ENCODE measurements around the gene H2AZ2. TPM values are rescaled to one million over a fixed set of nuclear protein-coding genes. Genes with fewer than 3 reads are reported as not detected.
A peak's percentile ranks its signal among the peaks of the same experiment; 100 is the strongest.

H2AZ2 gene
- total RNA-seq (100 to 1,000 TPM in 3 of 5 donors, 10 to 100 TPM in 2; 32.4 to 194 (median 139) TPM), polyA plus RNA-seq (100 to 1,000 TPM in 1 of 3 donors, 10 to 100 TPM in 2; 85.7 to 111 (median 98.0) TPM)
- long read RNA-seq, donor 1, transcript H2AFV-202 (5 exons, 752 nt) = major isoform, 17 of 36 reads
- long read RNA-seq, donor 1, partial matches to known transcripts = 17 of 36 reads
- long read RNA-seq, donor 1, other reads (novel, unspliced or antisense) = 0 of 36 reads
- long read RNA-seq, donor 2, transcript H2AFV-202 (5 exons, 752 nt) = major isoform, 32 of 38 reads
- long read RNA-seq, donor 2, partial matches to known transcripts = 0 of 38 reads
- long read RNA-seq, donor 2, other reads (novel, unspliced or antisense) = 0 of 38 reads
- long read RNA-seq, donor 3, transcript H2AFV-202 (5 exons, 752 nt) = major isoform, 16 of 27 reads
- long read RNA-seq, donor 3, partial matches to known transcripts = 10 of 27 reads
- long read RNA-seq, donor 3, other reads (novel, unspliced or antisense) = 0 of 27 reads
- long read RNA-seq, donor 4, partial matches to known transcripts = 0 of 2 reads
- long read RNA-seq, donor 4, other reads (novel, unspliced or antisense) = 0 of 2 reads
- long read RNA-seq, donor 5, transcript H2AFV-202 (5 exons, 752 nt) = major isoform, 27 of 81 reads
- long read RNA-seq, donor 5, partial matches to known transcripts = 46 of 81 reads
- long read RNA-seq, donor 5, other reads (novel, unspliced or antisense) = 0 of 81 reads
- long read RNA-seq, donor 6, transcript H2AFV-204 (4 exons, 687 nt) = minor isoform, 5 of 134 reads
- long read RNA-seq, donor 6, transcript H2AFV-202 (5 exons, 752 nt) = major isoform, 93 of 134 reads
- long read RNA-seq, donor 6, partial matches to known transcripts = 25 of 134 reads
- long read RNA-seq, donor 6, other reads (novel, unspliced or antisense) = 0 of 134 reads
- long read RNA-seq, donor 7, transcript H2AFV-204 (4 exons, 687 nt) = minor isoform, 5 of 91 reads
- long read RNA-seq, donor 7, transcript H2AFV-202 (5 exons, 752 nt) = major isoform, 43 of 91 reads
- long read RNA-seq, donor 7, partial matches to known transcripts = 36 of 91 reads
- long read RNA-seq, donor 7, other reads (novel, unspliced or antisense) = 0 of 91 reads
- long read RNA-seq, donor 8, transcript H2AFV-202 (5 exons, 752 nt) = major isoform, 46 of 72 reads
- long read RNA-seq, donor 8, partial matches to known transcripts = 19 of 72 reads
- long read RNA-seq, donor 8, other reads (novel, unspliced or antisense) = 0 of 72 reads
- long read RNA-seq, donor 9, transcript H2AFV-202 (5 exons, 752 nt) = major isoform, 46 of 81 reads
- long read RNA-seq, donor 9, partial matches to known transcripts = 28 of 81 reads
- long read RNA-seq, donor 9, other reads (novel, unspliced or antisense) = 0 of 81 reads
- long read RNA-seq, donor 10, transcript H2AFV-202 (5 exons, 752 nt) = major isoform, 14 of 40 reads
- long read RNA-seq, donor 10, partial matches to known transcripts = 22 of 40 reads
- long read RNA-seq, donor 10, other reads (novel, unspliced or antisense) = 0 of 40 reads

DNA sequence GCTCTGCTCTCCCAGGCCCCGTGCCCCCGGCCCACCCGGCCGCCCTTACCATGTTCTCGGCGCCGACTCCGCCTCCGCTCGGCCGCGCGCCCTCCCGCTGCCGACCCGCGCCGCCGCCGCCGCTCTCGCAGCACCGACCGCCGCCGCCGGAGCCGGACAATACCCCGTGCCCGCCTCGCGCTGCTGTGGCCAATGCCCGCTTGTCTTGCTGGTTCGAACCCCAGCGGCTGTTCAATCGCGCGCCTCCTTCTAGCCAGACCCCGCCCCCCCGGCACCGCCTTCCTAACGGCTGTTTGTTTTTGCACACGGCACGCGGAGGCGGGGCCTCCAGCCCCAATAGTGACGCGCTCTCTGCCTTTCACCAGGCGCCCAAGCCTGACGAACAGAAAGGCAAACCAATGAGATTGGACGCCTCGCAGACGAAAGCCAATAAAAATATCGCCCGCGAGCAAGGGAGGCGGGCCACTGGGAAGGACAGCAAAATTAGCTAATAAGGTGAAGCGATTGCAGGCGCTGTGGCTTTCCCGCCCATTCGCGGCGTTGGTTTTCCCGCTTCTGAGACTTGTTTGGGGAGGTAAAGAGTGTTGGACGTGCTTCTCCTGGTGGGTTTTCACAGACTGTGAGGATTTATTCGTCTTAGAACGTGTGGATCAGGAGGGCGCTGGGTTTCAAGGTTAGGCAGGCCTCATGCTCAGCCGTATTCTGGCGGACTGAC lies at the start of gene H2AZ2:
Gene H2AZ2, minus strand, starts transcription at position 168 of the 715 bp plus-strand sequence. Its CDS starts 116 bp downstream, at position 52.
- Histone ChIP-seq H3K36me3 (no peaks in the 10 kb centered on the region), H3K27ac (peak within 1 kb of the TSS; percentile 93 to 99 (median 95)), H3K27me3 (no peaks in the 10 kb centered on the region), H3K9me3 (no peaks in the 10 kb centered on the region), H3K4me1 (peaks cover 8 to 47% (median 31%) of the 10 kb centered on the region in 4 donors), H3K4me3 (peak within 1 kb of the TSS; percentile 54 to 84 (median 67))
- DNase-seq = peak; percentile 100
- peak; percentile 31 to 84 (median 76) for TF ChIP-seq POLR2AphosphoS5 (IDR thresholded peaks at IDR 0.05)
- no peak for TF ChIP-seq EP300 (IDR thresholded peaks at IDR 0.05)
- TF ChIP-seq POLR2A (IDR thresholded peaks at IDR 0.05) = peak in 1 of 4 donors; percentile 44
- TF ChIP-seq, protein P1, sequence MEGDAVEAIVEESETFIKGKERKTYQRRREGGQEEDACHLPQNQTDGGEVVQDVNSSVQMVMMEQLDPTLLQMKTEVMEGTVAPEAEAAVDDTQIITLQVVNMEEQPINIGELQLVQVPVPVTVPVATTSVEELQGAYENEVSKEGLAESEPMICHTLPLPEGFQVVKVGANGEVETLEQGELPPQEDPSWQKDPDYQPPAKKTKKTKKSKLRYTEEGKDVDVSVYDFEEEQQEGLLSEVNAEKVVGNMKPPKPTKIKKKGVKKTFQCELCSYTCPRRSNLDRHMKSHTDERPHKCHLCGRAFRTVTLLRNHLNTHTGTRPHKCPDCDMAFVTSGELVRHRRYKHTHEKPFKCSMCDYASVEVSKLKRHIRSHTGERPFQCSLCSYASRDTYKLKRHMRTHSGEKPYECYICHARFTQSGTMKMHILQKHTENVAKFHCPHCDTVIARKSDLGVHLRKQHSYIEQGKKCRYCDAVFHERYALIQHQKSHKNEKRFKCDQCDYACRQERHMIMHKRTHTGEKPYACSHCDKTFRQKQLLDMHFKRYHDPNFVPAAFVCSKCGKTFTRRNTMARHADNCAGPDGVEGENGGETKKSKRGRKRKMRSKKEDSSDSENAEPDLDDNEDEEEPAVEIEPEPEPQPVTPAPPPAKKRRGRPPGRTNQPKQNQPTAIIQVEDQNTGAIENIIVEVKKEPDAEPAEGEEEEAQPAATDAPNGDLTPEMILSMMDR (IDR thresholded peaks at IDR 0.05) = peak in 1 of 7 experiments; percentile 19
- intact Hi-C loops (cut with DNase I; ENCODE audit: low total_unique reads) = no loop called here
- WGBS, 5 donors = 0 to 1% (median 0%) methylated on average over 52 to 70 of the region's 70 CpGs

DNA sequence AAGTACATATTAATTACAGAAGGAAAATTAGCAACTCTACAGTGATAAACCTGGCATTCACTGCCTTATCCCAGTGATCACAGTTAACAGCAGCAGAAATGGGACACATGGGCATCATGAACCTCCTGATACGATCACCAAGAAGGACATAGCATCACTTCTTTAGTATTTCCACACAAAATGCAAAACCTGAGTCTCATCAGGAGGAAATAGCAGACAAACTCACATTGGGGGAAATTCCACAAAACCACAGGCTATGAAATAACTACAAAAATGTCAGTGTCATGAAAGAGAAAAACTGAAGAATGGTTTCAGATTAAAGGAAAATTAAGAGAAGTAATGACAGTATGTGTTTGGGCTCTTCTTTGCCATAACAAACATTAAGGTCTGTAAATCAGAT lies 49.4 kb upstream of the H2AZ2 start:
- Histone ChIP-seq H3K4me1 (no peaks in the 10 kb centered on the region), H3K27me3 (no peaks in the 10 kb centered on the region), H3K36me3 (no peaks in the 10 kb centered on the region), H3K27ac (no peak overlapping the region), H3K4me3 (no peak overlapping the region), H3K9me3 (no peaks in the 10 kb centered on the region)
- intact Hi-C loops (cut with DNase I; ENCODE audit: low total_unique reads) = no loop called here
- no peak for DNase-seq
- TF ChIP-seq EP300 (IDR thresholded peaks at IDR 0.05) (no peak), POLR2AphosphoS5 (IDR thresholded peaks at IDR 0.05) (no peak), POLR2A (IDR thresholded peaks at IDR 0.05) (no peak)
- TF ChIP-seq, protein P1 (IDR thresholded peaks at IDR 0.05) = no peak
- WGBS, 5 donors = 69 to 92% (median 76%) methylated on average over 1 of the region's 1 CpG

DNA sequence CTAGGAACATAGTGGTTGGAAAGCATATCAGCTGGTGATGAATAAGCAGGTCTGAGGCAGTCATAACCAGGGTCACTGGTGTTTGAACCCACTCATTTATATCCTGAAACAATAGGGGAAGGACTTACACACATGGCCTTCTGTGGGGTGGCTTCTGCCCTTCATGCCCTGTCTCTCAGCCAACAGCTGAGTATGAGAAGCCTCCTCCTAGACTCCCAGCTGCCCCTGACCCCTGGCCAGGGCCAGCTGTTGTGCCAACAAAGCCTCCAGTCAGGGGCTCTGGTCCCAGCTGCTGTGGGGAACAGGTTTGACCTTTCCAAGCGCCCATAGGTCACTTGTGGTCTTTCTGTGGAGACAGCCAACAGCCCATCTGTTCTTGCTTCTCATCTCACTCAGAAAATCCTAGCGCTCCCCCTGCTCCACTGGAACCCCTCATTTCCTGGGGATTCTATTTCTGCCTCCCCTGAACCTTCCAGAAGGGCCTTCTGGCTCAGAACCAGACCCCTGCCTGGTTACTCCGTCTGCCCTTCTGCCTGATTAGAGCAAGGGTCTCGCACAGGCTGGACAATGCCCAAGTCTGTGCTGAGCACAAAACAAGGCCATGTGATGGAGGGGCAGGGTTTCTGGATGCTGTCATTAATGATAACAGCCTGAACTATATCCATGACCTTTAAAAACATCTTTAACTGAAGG lies 47.1 kb upstream of the H2AZ2 start:
- WGBS, 5 donors = 74 to 84% (median 78%) methylated on average over 4 of the region's 4 CpGs
- H3K36me3 ChIP-seq = no peaks in the 10 kb centered on the region
- no peaks in the 10 kb centered on the region for H3K27me3 ChIP-seq
- peak in 1 of 2 donors; percentile 34 for DNase-seq
- H3K4me1 ChIP-seq = no peaks in the 10 kb centered on the region
- no peak overlapping the region for H3K4me3 ChIP-seq
- TF ChIP-seq POLR2A (IDR thresholded peaks at IDR 0.05) (no peak), POLR2AphosphoS5 (IDR thresholded peaks at IDR 0.05) (no peak), EP300 (IDR thresholded peaks at IDR 0.05) (no peak)
- TF ChIP-seq, protein P1 (IDR thresholded peaks at IDR 0.05) = no peak
- H3K27ac ChIP-seq = no peak overlapping the region
- no peaks in the 10 kb centered on the region for H3K9me3 ChIP-seq
- intact Hi-C loops (cut with DNase I; ENCODE audit: low total_unique reads) = no loop called here
